Ascending aorta (tissue), 2 donors: ENCODE data around the gene HDX. TPM values are rescaled to one million over a fixed set of nuclear protein-coding genes. Genes with fewer than 3 reads are reported as not detected.

Source experiments
- DNase-seq, 2 donors: peaks; one replicate each; pipeline ENCODE4 v3.0.0-alpha.2; 2019; ENCODE audit warnings: low spot score in 2 of 2
- H3K27ac ChIP-seq, 2 donors: fragments of 200-600 bp; sonication (generic); one replicate each; pipeline ENCODE4 v1.5.1; 2016 to 2017; ENCODE audit warnings: mild to moderate bottlenecking in 1 of 2
- H3K27me3 ChIP-seq: fragments of 200-600 bp; sonication (generic); one replicate; pipeline ENCODE4 v1.5.1; 2017
- H3K36me3 ChIP-seq, 2 donors: fragments of 200-600 bp; sonication (generic); one replicate each; pipeline ENCODE4 v1.5.1; 2016
- H3K4me1 ChIP-seq, 2 donors: fragments of 200-600 bp; sonication (generic); one replicate each; pipeline ENCODE4 v1.5.1; 2016 to 2017; ENCODE audit warnings: mild to moderate bottlenecking in 1 of 2
- H3K4me3 ChIP-seq, 2 donors: fragments of 200-600 bp; sonication (generic); one replicate each; pipeline ENCODE4 v1.5.1; 2016 to 2017; ENCODE audit warnings: mild to moderate bottlenecking in 1 of 2
- H3K9me3 ChIP-seq, 2 donors: fragments of 200-600 bp; sonication (generic); one replicate each; pipeline ENCODE4 v1.5.1; 2016
- intact Hi-C: fragments of 100-400 bp; cut with DNase I; formaldehyde crosslinking; loops from one replicate; pipeline ENCODE4 v1.15.1; 2023
- total RNA-seq: library from RNA; depleted of rRNA; stranded (reverse); fragments of >200 nt; gene quantifications from one replicate; pipeline ENCODE4 v1.1.0, GENCODE V29; 2016
- TF ChIP-seq, protein P1 (sequence below), 3 experiments: fragments of 200-600 bp in 2 of 3; fragments of 450-650 bp in 1 of 3; sonication (generic) in 2 of 3; IDR thresholded peaks; one replicate each; pipeline ENCODE4 v1.5.1; 2016 to 2019; ENCODE audit warnings: antibody characterized with exemption in 3 of 3, mild to moderate bottlenecking in 1 of 3, moderate library complexity in 1 of 3

The HDX gene
- total RNA-seq, 1 donor from 2014 or later: 5.3 TPM

DNA sequence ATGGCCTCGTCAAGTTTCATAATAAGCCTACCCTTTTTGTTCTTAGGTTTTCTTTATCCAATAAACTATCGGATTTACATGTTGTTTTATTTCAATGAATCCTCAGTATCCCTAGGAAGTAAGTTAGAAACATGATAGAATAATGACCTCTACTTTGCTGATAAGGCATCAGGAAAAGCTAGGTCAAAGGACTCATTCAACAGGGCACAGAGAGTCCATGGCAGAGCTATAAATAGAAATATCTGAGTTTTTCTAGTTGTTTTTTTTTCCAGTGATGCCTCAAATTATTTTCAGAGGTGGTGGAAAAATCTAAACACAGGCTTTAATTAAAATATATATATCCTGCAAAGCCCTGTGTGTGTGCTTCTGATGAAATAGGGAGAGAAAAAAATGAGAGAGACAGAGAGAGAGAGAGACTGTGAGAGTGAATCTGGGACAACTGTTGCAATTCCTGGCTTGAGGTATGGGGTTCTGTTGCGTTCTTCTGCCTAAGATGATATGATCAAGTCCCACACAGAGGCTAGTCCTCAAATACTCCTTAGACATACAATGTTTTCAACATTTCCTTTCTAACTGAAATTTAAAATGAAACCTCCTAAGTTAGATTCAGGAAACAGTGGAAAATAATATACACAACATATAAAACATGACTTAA, 139.9 kb downstream of the HDX start:
- H3K4me3 ChIP-seq: no peak overlapping the region

DNA sequence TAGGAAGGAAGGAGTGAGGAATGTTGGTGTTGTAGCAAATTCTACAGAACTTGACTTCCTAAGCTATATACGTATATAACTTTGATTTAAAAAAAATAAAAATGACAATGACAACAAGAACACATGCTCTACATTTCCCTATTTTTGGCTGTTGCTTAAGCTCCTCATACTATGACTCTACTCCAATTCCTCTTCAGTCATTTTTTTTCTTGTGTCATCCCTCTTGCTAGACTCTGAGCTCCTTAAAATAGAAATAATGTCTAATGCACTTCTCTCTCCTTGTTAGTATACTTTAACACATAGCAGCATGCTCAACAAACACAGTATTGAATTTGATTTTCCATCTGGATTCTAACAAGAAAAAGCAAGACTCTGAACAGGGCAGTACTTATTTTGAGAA, 144.0 kb downstream of the HDX start:
- intact Hi-C loops: no loop called here
- TF ChIP-seq, protein P1, sequence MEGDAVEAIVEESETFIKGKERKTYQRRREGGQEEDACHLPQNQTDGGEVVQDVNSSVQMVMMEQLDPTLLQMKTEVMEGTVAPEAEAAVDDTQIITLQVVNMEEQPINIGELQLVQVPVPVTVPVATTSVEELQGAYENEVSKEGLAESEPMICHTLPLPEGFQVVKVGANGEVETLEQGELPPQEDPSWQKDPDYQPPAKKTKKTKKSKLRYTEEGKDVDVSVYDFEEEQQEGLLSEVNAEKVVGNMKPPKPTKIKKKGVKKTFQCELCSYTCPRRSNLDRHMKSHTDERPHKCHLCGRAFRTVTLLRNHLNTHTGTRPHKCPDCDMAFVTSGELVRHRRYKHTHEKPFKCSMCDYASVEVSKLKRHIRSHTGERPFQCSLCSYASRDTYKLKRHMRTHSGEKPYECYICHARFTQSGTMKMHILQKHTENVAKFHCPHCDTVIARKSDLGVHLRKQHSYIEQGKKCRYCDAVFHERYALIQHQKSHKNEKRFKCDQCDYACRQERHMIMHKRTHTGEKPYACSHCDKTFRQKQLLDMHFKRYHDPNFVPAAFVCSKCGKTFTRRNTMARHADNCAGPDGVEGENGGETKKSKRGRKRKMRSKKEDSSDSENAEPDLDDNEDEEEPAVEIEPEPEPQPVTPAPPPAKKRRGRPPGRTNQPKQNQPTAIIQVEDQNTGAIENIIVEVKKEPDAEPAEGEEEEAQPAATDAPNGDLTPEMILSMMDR (IDR thresholded peaks at IDR 0.05): no peak

More for the DNA sequence above, 139.9 kb downstream of the HDX start:
- intact Hi-C loops: loop anchor here (10.0 kb wide), 2 partner anchors 142 to 692 kb away; partner anchors contain the start of gene HDX
- DNase-seq: no peak
- TF ChIP-seq, protein P1 (IDR thresholded peaks at IDR 0.05): no peak
- Histone ChIP-seq H3K9me3 (peaks cover 0 to 4% of the 10 kb centered on the region in 2 donors), H3K4me1 (no peaks in the 10 kb centered on the region), H3K27ac (no peak overlapping the region), H3K36me3 (no peaks in the 10 kb centered on the region), H3K27me3 (no peaks in the 10 kb centered on the region)

DNA sequence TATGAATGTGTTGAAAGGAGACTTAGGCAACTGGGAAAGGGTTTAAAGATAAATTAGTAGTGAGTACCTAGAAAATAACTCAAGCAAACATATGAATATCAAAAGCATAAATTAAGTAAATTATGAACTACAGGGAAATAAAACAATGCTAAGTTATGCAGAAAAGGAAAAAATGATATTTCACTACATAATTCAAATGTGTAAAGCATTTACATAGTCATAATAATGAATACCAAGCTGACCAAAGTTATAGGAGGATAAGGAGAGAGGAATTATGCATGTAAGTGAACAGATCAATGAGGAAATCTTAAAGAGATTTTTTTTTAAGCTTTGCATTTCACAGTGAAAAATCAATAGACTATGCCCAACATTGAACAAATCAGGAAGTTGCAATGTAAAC, 145.0 kb downstream of the HDX start:
- no peak overlapping the region for H3K4me3 ChIP-seq
- intact Hi-C loops: no loop called here
- H3K4me1 ChIP-seq: no peaks in the 10 kb centered on the region
- no peaks in the 10 kb centered on the region for H3K36me3 ChIP-seq
- no peak for DNase-seq
- TF ChIP-seq, protein P1 (IDR thresholded peaks at IDR 0.05): no peak
- no peaks in the 10 kb centered on the region for H3K9me3 ChIP-seq
- H3K27ac ChIP-seq: no peak overlapping the region
- H3K27me3 ChIP-seq: no peaks in the 10 kb centered on the region

More for the DNA sequence above, 144.0 kb downstream of the HDX start:
- Histone ChIP-seq H3K27me3 (no peaks in the 10 kb centered on the region), H3K9me3 (no peaks in the 10 kb centered on the region), H3K27ac (no peak overlapping the region), H3K4me3 (no peak overlapping the region), H3K4me1 (no peaks in the 10 kb centered on the region), H3K36me3 (no peaks in the 10 kb centered on the region)
- no peak for DNase-seq

DNA sequence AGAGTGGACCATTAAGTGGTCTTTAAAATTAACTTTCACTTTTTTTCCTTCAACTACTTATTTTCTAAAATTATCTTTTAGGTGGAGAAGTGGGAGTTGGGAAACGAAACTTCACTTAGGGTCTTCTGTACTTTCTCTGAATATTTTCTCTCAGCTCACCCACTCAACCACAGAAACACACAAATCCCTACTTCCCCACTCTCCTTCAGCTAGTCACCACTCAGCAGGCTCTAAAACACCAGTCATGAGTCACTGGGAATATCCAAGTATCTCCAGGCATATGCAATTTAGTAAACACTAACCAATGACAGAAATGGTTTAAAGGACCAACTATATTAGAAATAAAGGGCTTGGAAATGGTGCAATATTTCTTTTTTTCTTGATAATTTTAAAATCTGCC, 161.3 kb downstream of the HDX start:
- no peaks in the 10 kb centered on the region for H3K27me3 ChIP-seq
- H3K36me3 ChIP-seq: no peaks in the 10 kb centered on the region
- H3K9me3 ChIP-seq: no peaks in the 10 kb centered on the region
- DNase-seq: no peak
- no peak overlapping the region for H3K27ac ChIP-seq
- H3K4me1 ChIP-seq: no peaks in the 10 kb centered on the region
- intact Hi-C loops: no loop called here
- TF ChIP-seq, protein P1 (IDR thresholded peaks at IDR 0.05): no peak
- no peak overlapping the region for H3K4me3 ChIP-seq

DNA sequence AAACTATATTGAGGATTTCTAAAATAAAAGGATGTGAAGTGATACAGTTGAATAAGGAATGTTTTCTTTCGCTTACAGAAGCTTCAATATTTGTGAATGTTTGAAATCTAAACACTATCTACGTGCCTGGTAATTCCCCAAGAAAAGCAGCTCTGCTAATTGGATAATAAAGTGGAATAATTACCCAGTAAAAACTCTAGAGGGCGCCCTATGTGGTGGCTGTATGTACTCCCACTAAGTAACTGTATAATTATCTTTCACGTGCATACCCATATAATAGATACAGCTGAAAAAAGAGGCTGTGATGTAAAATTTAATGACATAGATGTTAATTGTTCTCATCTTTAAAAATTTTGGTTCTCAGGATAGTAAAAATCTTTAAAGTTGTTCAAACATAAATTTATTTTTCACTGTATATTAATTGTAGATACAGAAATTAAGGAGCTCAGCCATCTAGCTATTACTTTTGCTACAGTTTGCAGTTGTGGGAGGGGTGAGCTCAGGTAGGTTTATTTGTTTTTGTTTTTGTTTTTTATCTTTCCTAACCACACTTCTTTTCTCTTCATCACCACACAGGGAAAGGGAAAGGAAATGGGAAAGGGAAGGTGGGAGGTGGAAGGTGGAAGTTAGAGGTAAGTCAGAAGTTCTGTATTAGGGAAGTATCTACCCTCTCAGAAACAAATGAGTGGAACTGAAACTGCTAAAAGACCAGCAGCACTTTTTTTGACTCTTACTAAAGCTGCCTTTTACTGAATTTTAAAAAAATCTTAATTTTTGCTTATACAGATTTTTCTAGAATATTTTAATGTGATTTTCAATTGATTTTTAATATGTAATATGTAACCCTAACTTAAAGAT, 162.5 kb downstream of the HDX start:
- TF ChIP-seq, protein P1 (IDR thresholded peaks at IDR 0.05): peak in 1 of 3 experiments; percentile 48
- no peak for DNase-seq

More for the DNA sequence above, 162.5 kb downstream of the HDX start:
- Histone ChIP-seq H3K36me3 (no peaks in the 10 kb centered on the region), H3K4me1 (no peaks in the 10 kb centered on the region), H3K27ac (no peak overlapping the region), H3K4me3 (no peak overlapping the region), H3K27me3 (no peaks in the 10 kb centered on the region), H3K9me3 (no peaks in the 10 kb centered on the region)
- intact Hi-C loops: no loop called here
